T47D (cell line): ENCODE data around the gene NDOR1.
"Not testable (repeated sequence)": the region's sequence is repeated elsewhere in the genome, so short reads cannot be mapped to it uniquely, and the experiment has no call there.

Source experiments
- DNase-seq, 2 experiments: peaks; one replicate each; pipeline versions ENCODE4 v3.0.0 to v3.0.0-alpha.2; 2011 to 2012; ENCODE audit warnings: low read depth in 1 of 2, low spot score in 1 of 2
- JUND ChIP-seq: IDR thresholded peaks from 2 replicates; pipeline ENCODE4 v1.6.1; 2012; ENCODE audit warnings: low read depth
- in situ Hi-C: cut with HindIII; loops from 2 replicates; pipeline ENCODE4 v1.10.0; 2016; ENCODE audit warnings: low sequenced_read_pairs, low pct_unique_long_range_greater_than_20kb

The NDOR1 gene

DNA sequence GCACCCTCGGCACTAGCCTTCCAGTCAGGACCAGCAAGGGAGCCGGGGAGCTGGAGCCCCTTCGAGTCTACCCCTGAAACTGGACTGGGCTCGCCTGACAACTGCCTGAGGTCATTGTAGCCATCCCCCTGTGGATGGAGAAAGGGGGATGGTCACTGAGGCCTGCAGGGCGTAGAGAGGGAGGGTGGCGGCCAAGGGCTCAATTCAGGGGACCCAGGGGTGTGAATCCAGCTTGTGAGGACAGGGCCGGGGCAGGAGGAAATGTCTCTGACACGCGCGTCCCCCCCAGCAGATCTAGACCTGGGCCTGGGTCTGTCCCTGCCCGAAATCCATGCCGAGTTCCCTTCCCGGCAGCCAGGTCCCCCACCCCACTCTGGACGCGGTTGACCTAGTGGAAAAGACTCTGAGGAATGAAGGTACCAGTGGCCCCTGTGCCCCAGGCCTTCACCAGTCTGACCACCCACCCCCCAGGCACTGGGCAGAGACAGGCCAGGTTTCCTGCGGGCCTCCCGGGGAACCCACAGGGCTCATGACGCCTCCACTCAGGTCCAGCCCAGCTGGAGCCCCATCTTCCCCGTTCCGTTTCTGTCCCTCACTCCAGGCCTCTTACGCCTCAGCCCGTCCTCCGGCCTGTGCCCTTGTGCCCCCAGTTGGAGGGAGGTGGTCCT lies 26.0 kb downstream of the NDOR1 start:
- DNase-seq, result no peak
- in situ Hi-C loops, result no loop called here
- TF ChIP-seq JUND, result no peak

GRCh38 chr9:137232101-137232500 lies 26.6 kb downstream of the NDOR1 start:
- in situ Hi-C loops, result no loop called here
- DNase-seq, result no peak
- no peak for TF ChIP-seq JUND

- no peak for DNase-seq
- in situ Hi-C loops, result no loop called here
These were observed 27.0 kb downstream of the NDOR1 start for GRCh38 chr9:137232510-137232909.

GRCh38 chr9:137233143-137233980 lies 27.9 kb downstream of the NDOR1 start:
- TF ChIP-seq JUND, result no peak
- no peak for DNase-seq
- in situ Hi-C loops, result no loop called here

More at GRCh38 chr9:137232510-137232909, 27.0 kb downstream of the NDOR1 start:
- no peak for TF ChIP-seq JUND

GRCh38 chr9:137234055-137234697 lies 28.7 kb downstream of the NDOR1 start:
- no peak for TF ChIP-seq JUND
- in situ Hi-C loops, result no loop called here

DNA sequence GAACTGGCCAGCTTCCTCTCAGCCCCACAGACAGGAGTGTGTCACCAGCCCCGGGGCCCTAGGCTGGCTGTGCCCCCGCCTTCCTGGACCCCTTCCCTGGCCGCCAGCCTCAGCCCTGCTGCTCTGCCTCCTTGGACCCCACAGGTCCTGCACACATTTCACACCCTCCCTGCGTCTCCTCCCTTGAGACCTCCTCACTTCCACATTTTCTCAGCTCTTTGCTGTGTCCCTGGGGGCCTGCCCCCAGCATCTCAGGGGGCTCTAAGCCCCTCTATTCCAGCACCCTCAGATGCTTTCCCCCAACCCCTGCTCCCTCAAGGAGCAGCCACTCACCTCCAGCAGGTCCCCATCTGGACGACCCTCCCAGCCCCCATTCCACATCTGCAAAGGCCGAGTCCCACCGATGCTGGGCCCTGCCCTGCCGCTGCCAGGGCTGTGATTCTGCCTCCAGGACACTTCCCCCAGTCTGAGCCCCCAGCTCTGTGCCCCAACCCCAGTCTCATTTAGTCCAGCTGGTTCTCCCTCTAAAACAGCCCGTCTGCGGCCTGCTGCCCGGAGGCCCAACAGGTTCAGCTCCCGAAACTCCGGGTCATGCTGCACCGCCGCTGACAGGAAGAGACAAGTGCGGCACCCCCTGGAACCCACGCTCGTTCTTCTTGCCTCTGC lies 29.4 kb downstream of the NDOR1 start:
- no peak for TF ChIP-seq JUND
- in situ Hi-C loops, result no loop called here
- no peak for DNase-seq

More at GRCh38 chr9:137234055-137234697, 28.7 kb downstream of the NDOR1 start:
- no peak for DNase-seq

DNA sequence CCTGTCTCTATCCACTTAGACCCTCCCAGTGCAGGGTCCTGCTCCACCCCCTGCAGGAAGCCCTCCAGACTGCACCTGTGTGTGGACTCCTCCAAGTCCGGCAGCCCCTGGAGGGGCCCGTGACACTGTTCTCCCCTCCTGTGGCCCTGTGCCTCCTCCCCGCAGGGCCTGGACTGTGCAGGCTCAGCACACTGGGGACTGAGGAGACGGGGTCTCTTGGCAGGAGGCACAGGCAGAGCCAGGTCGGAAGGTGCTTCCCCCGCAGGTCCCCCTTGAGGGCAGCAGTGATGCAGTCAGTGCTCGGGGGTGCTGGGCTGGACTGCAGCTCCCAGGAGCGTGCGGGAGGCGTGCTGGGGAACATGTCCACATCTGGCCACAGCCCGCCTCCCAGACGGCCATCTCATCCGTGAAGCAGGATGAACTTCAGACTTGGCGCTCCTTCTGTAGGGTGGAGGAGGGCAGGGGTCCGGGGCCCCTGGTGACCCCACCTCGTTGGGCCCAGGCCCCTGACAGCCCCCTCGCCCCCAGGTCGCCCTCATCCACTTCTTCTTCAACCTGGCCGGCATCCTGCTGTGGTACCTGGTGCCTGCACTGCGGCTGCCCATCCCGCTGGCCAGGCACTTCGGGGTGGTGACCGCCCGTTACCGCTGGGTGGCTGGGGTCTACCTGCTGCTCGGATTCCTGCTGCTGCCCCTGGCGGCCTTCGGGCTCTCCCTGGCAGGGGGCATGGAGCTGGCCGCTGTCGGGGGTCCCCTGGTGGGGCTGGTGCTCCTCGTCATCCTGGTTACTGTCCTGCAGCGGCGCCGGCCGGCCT lies 30.1 kb downstream of the NDOR1 start:
- in situ Hi-C loops, result no loop called here
- DNase-seq, result no peak
- TF ChIP-seq JUND, result no peak

GRCh38 chr9:137236238-137236935 lies 30.9 kb downstream of the NDOR1 start:
- no peak for TF ChIP-seq JUND
- in situ Hi-C loops, result no loop called here
- DNase-seq, result peak; percentile 90 to 97

DNA sequence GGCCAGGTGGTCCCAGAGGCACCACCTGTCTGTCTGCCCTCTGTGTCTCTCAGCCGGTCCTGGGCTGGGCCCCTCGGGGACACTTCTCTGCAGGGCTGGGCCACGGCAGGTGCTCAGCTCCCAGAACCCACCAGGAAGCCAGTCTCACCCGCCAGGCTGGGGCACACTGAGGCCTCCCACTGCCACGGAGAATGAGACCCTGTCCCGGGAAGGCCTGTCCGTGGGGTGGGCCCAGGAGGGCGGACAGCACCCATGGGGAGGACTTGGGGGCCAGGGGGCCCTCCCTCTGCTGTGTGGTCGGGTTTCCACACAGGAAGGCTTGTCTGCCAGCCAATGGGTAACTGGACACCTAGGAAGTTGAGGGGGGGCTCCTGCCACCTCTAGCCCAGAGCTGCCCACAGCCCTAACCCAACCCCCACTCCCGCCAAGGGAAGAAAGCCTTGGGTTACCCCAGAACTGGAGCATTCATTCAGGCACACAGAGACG lies 31.5 kb downstream of the NDOR1 start:
- no peak for DNase-seq
- in situ Hi-C loops, result no loop called here
- TF ChIP-seq JUND, result no peak

GRCh38 chr9:137237759-137238726 lies 32.5 kb downstream of the NDOR1 start:
- in situ Hi-C loops, result no loop called here
- peak; percentile 58 to 85 for DNase-seq
- TF ChIP-seq JUND, result no peak

GRCh38 chr9:137239541-137240200 lies 34.2 kb downstream of the NDOR1 start:
- DNase-seq, in situ Hi-C loops: not testable (repeated sequence)
